ENCODE data around the gene CAVIN1. TPM values are rescaled to one million over a fixed set of nuclear protein-coding genes. Genes with fewer than 3 reads are reported as not detected.
"Not testable (repeated sequence)": the region's sequence is repeated elsewhere in the genome, so short reads cannot be mapped to it uniquely, and the experiment has no call there.

The CAVIN1 gene
- total RNA-seq, 1 experiment from 2014 or later: 192 TPM

DNA sequence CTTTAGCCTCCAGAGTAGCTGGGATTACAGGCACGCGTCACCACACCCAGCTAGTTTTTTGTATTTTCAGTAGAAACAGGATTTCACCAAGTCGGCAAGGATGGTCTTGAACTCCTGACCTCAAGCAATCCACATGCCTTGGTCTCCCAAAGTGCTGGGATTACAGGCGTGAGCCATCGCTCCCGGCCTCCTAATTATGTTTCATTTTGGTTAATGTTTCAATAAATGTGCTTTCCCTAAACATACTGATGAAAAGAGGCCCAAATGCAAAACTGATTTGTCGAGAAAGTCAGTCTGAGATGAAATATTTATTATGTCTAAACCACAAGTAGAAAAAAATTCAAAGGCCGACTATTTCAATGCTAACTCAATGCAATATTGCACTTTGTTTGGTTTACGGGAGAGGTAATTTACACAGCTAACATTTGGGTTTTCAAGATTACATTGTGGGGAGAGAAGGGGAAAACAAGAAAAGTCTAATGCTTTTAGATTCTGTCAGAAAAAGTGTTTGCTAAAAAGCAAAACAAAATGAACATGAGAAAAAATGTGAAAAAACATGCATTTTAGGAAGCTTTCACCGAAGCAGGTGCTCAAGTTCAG, 44.6 kb downstream of the CAVIN1 start:
- DNase-seq (ENCODE audit: low read depth): no peak

DNA sequence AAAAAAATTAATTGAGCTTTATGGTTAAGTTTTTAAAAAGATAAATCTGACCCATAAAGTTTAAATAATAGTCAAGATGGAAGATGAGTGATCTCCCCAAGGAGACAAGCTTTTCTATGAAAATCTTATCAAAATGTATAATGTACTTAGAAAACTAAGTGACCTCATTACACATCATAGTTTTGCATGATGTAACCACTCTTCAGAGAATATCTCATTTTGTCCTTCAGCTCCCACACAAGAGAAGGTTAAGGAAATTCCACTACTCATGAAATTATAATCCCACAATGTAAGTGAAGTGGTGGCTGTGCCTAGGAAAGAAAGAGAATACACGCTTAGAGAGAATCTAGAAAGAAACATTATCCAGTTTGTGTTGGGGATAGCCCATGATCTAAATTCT, 49.2 kb downstream of the CAVIN1 start:
- DNase-seq (ENCODE audit: low read depth): no peak

DNA sequence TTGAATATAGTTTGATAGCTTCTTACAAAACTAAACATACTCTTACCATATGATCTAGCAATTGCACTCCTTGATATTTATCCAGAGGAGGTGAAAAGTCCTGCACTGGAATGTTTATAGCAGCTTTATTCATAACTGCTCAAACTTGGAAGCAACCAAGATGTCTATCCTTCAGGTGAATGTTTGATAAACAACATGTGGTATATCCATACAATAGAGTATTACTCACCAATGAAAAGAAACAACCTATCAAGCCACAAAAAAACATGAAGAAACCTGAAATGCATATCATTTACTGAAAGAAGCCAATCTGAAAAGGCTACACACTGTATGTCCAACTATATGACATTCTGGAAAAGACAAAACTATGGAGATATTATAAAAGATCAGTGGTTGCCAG, 50.9 kb downstream of the CAVIN1 start:
- DNase-seq (ENCODE audit: low read depth): no peak

DNA sequence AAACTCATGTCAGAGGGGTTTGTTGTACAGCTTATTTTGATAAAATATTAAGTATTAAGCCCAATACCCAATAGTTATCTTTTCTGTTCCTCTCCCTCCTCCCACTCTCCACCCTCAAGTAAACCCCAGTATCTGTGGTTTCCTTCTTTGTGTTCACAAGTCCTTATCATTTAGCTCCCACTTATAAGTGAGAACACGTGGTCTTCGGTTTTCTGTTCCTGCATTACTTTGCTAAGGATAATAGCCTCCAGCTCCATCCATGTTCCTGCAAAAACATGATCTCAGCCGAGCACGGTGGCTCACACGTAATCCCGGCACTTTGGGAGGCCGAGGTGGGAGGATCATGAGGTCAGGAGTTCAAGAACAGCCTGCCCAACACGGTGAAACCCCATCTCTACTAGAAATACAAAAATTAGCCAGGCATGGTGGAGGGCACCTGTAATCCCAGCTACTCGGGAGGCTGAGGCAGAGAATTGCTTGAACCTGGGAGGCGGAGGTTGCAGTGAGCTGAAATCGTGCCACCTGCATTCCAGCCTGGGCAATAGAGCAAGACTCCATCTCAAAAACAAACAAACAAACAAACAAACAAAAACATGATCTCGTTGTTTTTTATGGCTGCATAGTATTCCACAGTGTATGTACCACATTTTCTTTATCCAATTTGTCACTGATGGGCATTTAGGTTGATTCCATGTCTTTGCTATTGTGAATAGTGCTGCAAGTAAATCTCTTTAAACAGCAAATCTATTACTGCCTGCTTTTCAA, 54.1 kb downstream of the CAVIN1 start:
- DNase-seq (ENCODE audit: low read depth): not testable (repeated sequence)

DNA sequence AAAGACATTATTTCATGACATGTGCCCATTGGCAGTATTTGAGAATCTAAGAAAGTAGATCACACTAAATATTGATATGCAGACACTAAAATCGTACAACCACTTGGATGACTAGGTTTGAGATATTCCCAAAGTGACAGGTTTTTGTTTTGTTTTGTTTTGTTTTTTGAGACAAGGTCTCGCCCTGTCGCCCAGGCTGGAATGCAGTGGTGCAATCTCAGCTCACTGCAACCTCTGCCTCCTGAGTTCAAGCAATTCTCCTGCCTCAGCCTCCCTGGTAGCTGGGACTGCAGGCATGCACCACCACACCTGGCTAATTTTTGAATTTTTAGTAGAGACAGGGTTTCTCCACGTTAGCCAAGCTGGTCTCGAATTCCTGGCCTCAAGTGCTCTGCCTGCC, 54.7 kb downstream of the CAVIN1 start:
- DNase-seq (ENCODE audit: low read depth): not testable (repeated sequence)

DNA sequence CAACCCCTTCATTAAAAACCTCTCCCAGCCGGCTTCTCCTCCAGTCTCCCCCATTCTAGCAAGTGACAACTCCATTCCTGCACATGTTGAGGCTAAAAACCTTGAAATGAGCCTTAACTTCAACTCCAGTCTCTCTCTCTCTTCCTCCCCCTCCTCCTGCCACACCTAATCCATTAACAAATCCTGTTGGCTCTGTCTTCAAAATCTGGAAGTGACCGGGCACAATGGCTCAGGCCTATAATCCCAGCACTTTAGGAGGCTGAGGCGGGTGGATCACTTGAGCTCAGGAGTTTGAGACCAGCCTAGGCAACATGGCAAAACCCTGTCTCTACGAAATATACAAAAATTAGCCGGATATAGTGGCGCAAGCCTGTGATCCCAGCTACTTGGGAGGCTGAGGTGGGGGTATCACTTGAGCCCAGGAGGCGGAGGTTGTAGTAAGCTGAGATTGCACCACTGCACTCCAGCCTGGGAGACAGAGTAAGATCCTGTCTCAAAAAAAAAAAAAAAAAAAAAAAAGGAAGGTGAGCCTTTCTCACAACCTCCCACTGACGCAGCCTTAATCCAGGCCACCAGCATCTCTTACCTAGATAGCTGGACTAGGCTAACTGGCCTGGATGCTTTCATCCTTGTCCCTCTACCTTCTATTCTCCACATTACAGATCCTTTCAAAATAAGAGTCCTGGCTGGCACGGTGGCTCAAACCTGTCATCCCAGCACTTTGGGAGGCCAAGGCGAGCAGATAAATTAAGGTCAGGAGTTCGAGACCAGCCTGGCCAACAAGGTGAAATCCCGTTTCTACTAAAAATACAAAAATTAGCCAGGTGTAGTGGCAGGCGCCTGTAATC, 56.7 kb downstream of the CAVIN1 start:
- not testable (repeated sequence) for DNase-seq (ENCODE audit: low read depth)

DNA sequence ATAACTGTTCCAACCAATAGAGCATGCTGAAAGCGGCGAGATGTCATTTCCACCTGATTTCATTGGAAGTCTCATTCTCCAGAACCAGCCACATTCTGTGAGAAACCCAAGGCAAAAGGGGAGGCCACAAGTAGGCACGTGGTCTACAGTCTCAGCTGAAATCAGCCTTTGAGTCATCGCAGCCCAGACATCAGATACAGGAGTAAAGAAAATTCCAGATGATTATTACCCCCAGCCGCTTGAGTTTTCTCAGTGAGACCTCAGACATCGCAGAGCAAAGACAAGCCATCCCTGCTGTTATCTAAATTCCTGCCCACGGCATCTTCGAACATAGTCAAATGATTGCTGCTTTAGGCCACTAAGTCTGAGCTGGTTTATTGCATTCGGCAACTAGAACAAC, 57.9 kb downstream of the CAVIN1 start:
- DNase-seq (ENCODE audit: low read depth): peak; percentile 77

DNA sequence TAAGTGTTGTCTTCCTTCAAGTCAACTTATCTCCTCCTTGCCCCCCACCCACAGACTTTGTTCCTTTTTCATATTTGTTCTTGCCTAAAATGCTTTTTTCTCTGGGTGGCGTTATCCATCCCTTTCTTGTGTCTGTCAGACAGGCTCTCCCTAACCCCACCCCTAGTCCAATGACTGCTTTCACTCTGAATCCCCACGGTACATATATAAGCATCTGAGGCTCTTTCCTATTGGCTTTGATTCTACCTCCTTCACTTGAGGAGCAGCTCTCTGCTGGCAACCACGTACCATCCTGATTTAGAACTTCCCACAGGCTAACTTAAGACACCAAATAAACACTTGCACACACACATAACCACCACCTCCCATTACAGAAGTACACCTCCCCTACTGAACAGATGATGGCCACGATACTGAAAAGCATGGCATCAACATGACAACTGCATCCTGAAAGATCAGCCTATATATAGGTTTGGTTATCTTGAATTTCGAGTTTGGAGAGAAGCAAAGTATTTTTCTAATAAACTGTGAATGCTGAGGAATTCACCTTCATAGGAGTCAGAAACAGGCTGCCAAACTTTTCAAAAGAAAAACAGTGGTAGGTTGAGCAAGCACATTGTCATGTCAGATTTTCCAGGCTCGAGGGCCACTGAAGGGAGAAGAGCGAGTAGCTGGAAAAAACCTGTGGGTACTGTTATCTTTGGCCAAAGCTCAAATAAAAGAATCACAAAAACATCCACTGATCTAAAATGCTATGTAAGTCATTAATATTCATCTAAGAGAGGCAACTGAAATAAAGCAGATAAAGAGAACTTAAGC, 59.1 kb downstream of the CAVIN1 start:
- no peak for DNase-seq (ENCODE audit: low read depth)

DNA sequence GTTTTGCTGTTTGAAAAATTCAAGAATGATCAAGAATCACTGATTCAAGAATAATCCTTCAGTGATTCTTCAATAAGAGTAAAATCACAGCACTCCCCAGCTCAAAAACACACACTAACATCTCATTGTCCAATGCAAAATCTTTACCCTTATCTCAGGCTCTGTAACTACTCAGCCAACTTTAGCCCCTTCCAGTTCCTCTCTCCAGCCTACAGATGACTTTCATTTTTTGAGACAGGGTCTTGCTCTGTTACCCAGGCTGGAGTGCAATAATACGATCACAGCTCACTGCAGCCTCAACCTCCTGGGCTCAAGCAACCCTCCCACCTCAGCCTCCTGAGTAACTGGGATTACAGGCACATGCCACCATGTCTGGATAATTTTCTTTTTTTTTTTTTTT, 59.8 kb downstream of the CAVIN1 start:
- DNase-seq (ENCODE audit: low read depth): no peak

DNA sequence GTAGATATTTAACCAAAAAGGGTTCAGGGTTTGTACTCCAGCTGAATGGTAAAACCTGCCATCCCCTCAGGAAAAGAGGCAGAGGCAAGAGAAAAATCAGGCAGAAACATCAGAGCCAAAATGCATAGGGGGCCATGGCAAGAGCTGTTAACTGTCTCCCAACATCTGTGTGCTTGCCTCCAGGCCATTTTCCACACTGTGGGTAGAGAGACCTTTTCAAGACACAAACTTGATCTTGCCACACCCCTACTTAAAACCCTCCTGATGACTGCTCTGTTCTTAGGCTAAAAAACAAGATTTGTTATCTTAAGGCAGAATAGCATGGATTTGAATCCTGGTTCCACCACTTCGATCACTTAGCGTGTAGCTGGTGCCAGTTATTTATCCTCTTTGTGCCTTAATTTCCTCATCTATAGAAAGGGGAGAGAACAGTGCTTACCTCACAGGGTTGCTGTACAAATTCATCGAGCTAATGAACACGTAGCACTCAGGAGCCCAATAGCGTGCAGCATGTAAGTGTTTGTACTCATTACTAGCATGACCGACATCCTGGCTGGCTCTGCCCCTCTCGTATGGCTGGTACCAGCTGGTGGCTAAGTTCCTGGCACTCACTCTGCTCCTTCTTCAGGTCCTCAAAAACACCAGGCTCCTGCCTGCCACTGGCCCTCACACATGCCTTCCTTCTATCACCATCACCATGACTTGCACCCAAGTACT, 60.7 kb downstream of the CAVIN1 start:
- DNase-seq (ENCODE audit: low read depth): no peak

DNA sequence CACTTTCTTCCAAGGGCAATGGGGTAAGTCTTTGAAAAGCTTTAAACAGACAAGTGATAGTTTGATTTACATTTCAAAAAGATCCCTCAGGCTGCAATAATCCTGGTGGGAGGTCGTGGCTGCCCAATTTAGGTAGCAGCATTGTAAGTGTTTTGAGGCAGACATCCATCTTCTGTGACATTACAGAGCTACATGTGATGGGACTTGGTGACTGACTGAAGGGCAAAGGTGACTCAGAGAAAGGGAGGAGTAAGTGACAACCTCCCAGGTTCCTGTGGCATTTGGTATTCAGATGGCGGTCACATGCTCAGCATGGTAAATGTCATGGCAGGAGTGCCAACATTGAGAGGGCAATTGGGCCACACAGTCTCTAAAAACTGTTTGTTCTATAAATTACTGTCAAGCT, 61.3 kb downstream of the CAVIN1 start:
- DNase-seq (ENCODE audit: low read depth): no peak

DNA sequence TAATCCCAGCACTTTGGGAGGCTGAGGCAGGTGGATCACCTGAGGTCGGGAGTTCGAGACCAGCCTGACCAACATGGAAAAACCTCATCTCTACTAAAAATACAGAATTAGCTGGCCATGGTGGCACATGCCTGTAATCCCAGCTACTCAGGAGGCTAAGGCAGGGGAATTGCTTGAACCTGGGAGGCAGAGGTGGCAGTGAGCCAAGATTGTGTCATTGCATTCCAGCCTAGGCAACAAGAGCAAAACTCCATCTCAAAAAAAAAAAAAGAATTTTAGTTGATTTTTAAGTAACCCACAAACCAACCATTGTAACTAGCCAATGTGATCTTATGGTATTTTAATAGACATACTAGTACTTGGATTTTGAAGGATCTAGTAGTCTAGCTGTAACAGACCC, 62.7 kb downstream of the CAVIN1 start:
- DNase-seq (ENCODE audit: low read depth): peak; percentile 19

DNA sequence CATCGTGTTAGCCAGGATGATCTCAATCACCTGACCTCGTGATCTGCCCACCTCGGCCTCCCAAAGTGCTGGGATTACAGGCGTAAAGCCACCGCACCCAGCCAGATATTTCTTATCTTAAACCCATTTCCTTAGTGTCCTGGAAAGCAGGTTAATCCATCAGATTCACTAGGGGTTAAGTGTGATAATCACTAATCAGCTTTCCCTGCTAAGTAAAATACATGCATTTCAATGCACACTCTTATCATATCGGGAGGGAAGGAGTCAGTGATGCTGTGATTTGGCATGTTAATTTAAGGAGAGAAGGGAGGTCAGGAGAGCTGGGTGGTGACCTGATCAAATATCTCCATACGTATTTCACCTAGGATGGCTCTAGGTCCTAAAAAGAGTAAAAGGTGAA, 63.9 kb downstream of the CAVIN1 start:
- no peak for DNase-seq (ENCODE audit: low read depth)

DNA sequence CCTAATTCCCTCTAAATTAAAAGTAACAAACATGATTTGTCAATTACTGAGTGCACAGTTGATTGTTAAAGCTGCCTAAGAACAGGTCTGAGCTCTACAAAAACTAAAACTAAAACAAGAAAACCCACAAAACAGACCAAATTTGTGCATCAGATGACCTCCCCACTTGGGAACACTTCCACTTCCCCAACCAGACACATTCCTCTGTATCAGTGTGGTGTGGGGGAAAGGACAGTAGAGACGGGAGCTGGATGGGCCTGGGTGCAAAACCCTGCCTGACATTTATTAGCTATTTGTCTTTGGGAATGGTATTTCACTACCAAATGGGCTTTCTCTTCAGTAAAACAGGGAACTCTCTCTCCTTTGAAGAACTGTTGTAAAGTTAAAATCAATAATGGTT, 64.6 kb downstream of the CAVIN1 start:
- DNase-seq (ENCODE audit: low read depth): no peak

DNA sequence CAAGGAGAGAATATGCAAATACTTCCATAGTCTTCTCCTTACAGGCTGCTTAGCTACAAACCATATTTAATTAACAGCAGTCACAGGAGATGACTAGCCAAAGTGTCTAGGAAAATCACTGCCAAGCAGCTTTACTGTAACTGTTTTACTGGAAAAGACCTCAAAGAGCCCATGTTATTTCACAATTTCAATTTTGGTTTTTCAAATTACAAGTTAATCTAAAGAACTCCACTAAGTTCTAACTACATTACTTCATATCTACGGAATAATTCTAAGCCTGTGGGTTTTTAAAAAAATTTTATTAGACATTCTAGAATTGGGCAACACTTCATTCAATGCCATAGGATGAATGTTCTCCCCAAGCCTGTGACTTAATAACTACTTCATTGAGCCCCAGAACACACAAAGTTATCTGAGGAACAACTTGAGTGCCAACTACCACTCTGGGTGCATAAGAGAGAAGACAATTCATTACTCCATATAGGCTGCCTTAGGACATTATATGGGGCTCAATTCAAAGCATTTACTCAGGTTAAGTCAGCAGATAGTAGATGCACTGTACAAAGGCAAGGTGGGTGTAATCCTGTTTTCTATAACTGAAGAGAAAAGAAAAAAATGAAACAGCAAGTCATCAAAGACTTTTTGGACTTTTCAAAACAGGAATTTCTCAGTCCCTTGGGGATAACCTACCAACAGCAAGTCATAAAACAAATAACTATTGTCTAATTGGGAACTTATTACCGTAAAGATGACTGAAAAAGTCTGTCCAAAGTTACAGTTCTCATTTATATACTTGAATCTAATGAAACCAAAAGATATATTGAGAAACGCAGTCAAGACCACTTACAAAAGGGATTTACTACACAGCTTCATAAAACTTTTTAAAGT, 67.9 kb downstream of the CAVIN1 start:
- DNase-seq (ENCODE audit: low read depth): no peak

Other genes starting within 250 kb of the CAVIN1 start
- under 0.01 TPM in 1 of 2 replicates, not detected in the other for gene KCNH4, start 242.1 kb downstream of the CAVIN1 start, total RNA-seq (2014; rRNA removed; shearing (Covaris generic))
- not detected in 2 replicates for gene HCRT, start 237.8 kb downstream of the CAVIN1 start, total RNA-seq (2014; rRNA removed; shearing (Covaris generic))
- gene GHDC, start 228.8 kb downstream of the CAVIN1 start, total RNA-seq (2014; rRNA removed; shearing (Covaris generic)): 1.8 and 2.8 TPM in 2 replicates
- 18.6 and 27.1 TPM in 2 replicates for gene STAT5B, start 146.9 kb downstream of the CAVIN1 start, total RNA-seq (2014; rRNA removed; shearing (Covaris generic))
- 11.9 and 18.7 TPM in 2 replicates for gene STAT5A, start 134.8 kb downstream of the CAVIN1 start, total RNA-seq (2014; rRNA removed; shearing (Covaris generic))
- 24.9 and 28.6 TPM in 2 replicates for gene STAT3, start 34.8 kb downstream of the CAVIN1 start, total RNA-seq (2014; rRNA removed; shearing (Covaris generic))
- 12.6 and 16.6 TPM in 2 replicates for gene ATP6V0A1, start 35.6 kb upstream of the CAVIN1 start, total RNA-seq (2014; rRNA removed; shearing (Covaris generic))
- gene NAGLU, start 113.0 kb upstream of the CAVIN1 start, total RNA-seq (2014; rRNA removed; shearing (Covaris generic)): 10.5 and 14.2 TPM in 2 replicates
- under 0.01 and 0.09 TPM in 2 replicates for gene HSD17B1, start 129.7 kb upstream of the CAVIN1 start, total RNA-seq (2014; rRNA removed; shearing (Covaris generic))
- 18.6 and 19.6 TPM in 2 replicates for gene COASY, start 138.9 kb upstream of the CAVIN1 start, total RNA-seq (2014; rRNA removed; shearing (Covaris generic))
- gene MLX, start 143.8 kb upstream of the CAVIN1 start, total RNA-seq (2014; rRNA removed; shearing (Covaris generic)): 8.5 and 16.2 TPM in 2 replicates
- 17.4 and 32.3 TPM in 2 replicates for gene PSMC3IP, start 154.5 kb upstream of the CAVIN1 start, total RNA-seq (2014; rRNA removed; shearing (Covaris generic))
- gene RETREG3, start 186.1 kb upstream of the CAVIN1 start, total RNA-seq (2014; rRNA removed; shearing (Covaris generic)): 16.3 and 22.1 TPM in 2 replicates
- gene TUBG1, start 186.4 kb upstream of the CAVIN1 start, total RNA-seq (2014; rRNA removed; shearing (Covaris generic)): 36.9 and 54.3 TPM in 2 replicates
- 5.8 and 9.0 TPM in 2 replicates for gene TUBG2, start 236.0 kb upstream of the CAVIN1 start, total RNA-seq (2014; rRNA removed; shearing (Covaris generic))

Measured in Daoy (cell line).